GM12878 (cell line): ENCODE data around the gene RXFP3. TPM values are rescaled to one million over a fixed set of nuclear protein-coding genes. Genes with fewer than 3 reads are reported as not detected.

ENCODE experiments used
- BCLAF1 ChIP-seq: fragments of 450-650 bp; IDR thresholded peaks from 2 replicates; pipeline ENCODE4 v1.6.1; 2017; ENCODE audit warnings: antibody characterized with exemption, mild to moderate bottlenecking, moderate library complexity
- BHLHE40 ChIP-seq, 2 experiments: fragments of 450-650 bp in 1 of 2; IDR thresholded peaks; 2 replicates each; pipeline ENCODE4 v1.6.1; 2011 to 2017; ENCODE audit warnings: low read depth in 2 of 2, borderline replicate concordance in 1 of 2, improper control_type of control experiment in 1 of 2, low read length in 1 of 2, mild to moderate bottlenecking in 1 of 2
- CEBPB ChIP-seq, 2 experiments: fragments of 150-350 bp in 1 of 2; IDR thresholded peaks; 2 replicates each; pipeline ENCODE4 v1.6.1; 2012 to 2014; ENCODE audit warnings: low read depth in 2 of 2, low read length in 2 of 2, borderline replicate concordance in 1 of 2, inconsistent platforms in 1 of 2
- ELK1 ChIP-seq: IDR thresholded peaks from 2 replicates; pipeline ENCODE4 v1.6.1; 2012; ENCODE audit warnings: low read depth, low read length, improper control_type of control experiment
- ETV6 ChIP-seq, 2 experiments: fragments of 450-650 bp in 1 of 2; IDR thresholded peaks in 1 of 2; conservative IDR thresholded peaks in 1 of 2; 2 replicates each; pipeline ENCODE4 v1.6.1; 2014; ENCODE audit warnings: antibody characterized with exemption in 1 of 2, borderline replicate concordance in 1 of 2, low read depth in 1 of 2, mild to moderate bottlenecking in 1 of 2, moderate library complexity in 1 of 2
- FOXM1 ChIP-seq: IDR thresholded peaks from 2 replicates; pipeline ENCODE4 v1.6.1; 2012; ENCODE audit warnings: low read depth, mild to moderate bottlenecking, inconsistent platforms, low read length, moderate library complexity
- GABPA ChIP-seq: IDR thresholded peaks from 2 replicates; pipeline ENCODE4 v1.6.1; 2014; ENCODE audit warnings: antibody characterized with exemption, low read depth, mild to moderate bottlenecking, inconsistent platforms
- LARP7 ChIP-seq: fragments of 450-650 bp; IDR thresholded peaks from 2 replicates; pipeline ENCODE4 v1.6.1; 2017; ENCODE audit warnings: mild to moderate bottlenecking
- MEF2B ChIP-seq: fragments of 450-650 bp; IDR thresholded peaks from 2 replicates; pipeline ENCODE4 v1.6.1; 2018; ENCODE audit warnings: mild to moderate bottlenecking, moderate library complexity; ENCODE audit not compliant: partially characterized antibody, poor library complexity, severe bottlenecking
- MXI1 ChIP-seq: fragments of 150-350 bp; IDR thresholded peaks from 2 replicates; pipeline ENCODE4 v1.6.1; 2011; ENCODE audit warnings: low read depth, mild to moderate bottlenecking, inconsistent platforms, low read length, improper control_type of control experiment
- NFXL1 ChIP-seq: fragments of 450-650 bp; IDR thresholded peaks from 2 replicates; pipeline ENCODE4 v1.6.1; 2017; ENCODE audit warnings: antibody characterized with exemption, mild to moderate bottlenecking, borderline replicate concordance
- NFYA ChIP-seq: IDR thresholded peaks from 2 replicates; pipeline ENCODE4 v1.6.1; 2011; ENCODE audit warnings: low read depth, mild to moderate bottlenecking, low read length, improper control_type of control experiment, borderline replicate concordance
- NR2C2 ChIP-seq: IDR thresholded peaks from 2 replicates; pipeline ENCODE4 v1.6.1; 2011; ENCODE audit warnings: borderline replicate concordance, low read depth; ENCODE audit not compliant: control insufficient read depth, insufficient read length
- PAX5 ChIP-seq: IDR thresholded peaks from 2 replicates; pipeline ENCODE4 v1.6.1; 2011; ENCODE audit warnings: low read depth, low read length, borderline replicate concordance
- RAD21 ChIP-seq: IDR thresholded peaks from 2 replicates; pipeline ENCODE4 v1.6.1; 2011; ENCODE audit warnings: mild to moderate bottlenecking, low read depth, low read length, moderate library complexity; ENCODE audit not compliant: insufficient read depth
- RFX5 ChIP-seq: IDR thresholded peaks from 2 replicates; pipeline ENCODE4 v1.6.1; 2011; ENCODE audit warnings: low read depth, low read length, improper control_type of control experiment
- SMAD5 ChIP-seq: IDR thresholded peaks from 2 replicates; pipeline ENCODE4 v1.6.1; 2016; ENCODE audit warnings: antibody characterized with exemption, low read depth
- SUPT20H ChIP-seq: IDR thresholded peaks from 2 replicates; pipeline ENCODE4 v1.6.1; 2011; ENCODE audit warnings: low read depth, mild to moderate bottlenecking, low read length, moderate library complexity, borderline replicate concordance; ENCODE audit not compliant: control insufficient read depth
- YY1 ChIP-seq: IDR thresholded peaks from 2 replicates; pipeline ENCODE4 v1.6.1; 2011; ENCODE audit warnings: low read depth, mild to moderate bottlenecking, low read length
- ZNF592 ChIP-seq: fragments of 450-650 bp; IDR thresholded peaks from 2 replicates; pipeline ENCODE4 v1.6.1; 2017; ENCODE audit warnings: mild to moderate bottlenecking, moderate library complexity
- ZZZ3 ChIP-seq: IDR thresholded peaks from 2 replicates; pipeline ENCODE4 v1.6.1; 2011; ENCODE audit warnings: low read depth; ENCODE audit not compliant: control insufficient read depth, insufficient read length
- polyA plus RNA-seq, 11 experiments: library from polyadenylated mRNA; depleted of rRNA in 4 of 11; unstranded in 6 of 11; stranded (reverse) in 5 of 11; fragments of >200 nt; fragmentation: Nextera tagmentation in 4 of 11; fragmentation: Illumina TruSeq in 1 of 11; extraction: Ambion mirVana in 4 of 11; extraction: Trizol in 1 of 11; gene quantifications; 1 replicate in 1 of 11; 2 replicates in 10 of 11; pipeline versions ENCODE4 v1.2.1 to v1.2.3, GENCODE V29; 2011 to 2016; ENCODE audit warnings: inconsistent platforms in 2 of 11, missing spikeins in 2 of 11, low read depth in 1 of 11
- total RNA-seq, 4 experiments: library from RNA; depleted of rRNA in 3 of 4; stranded (reverse); fragments of >200 nt in 3 of 4; fragmentation: Illumina TruSeq in 1 of 4; extraction: Trizol in 1 of 4; gene quantifications; 2 replicates each; pipeline versions ENCODE4 v1.2.1 to v1.2.3, GENCODE V29; 2013 to 2021

The RXFP3 gene
- total and polyA plus RNA-seq, 10 of the 15 experiments (the other 5 are each of a cell fraction or from before 2014, with no cell fraction given), result 0.03 to 0.06 TPM; not detected in 8

- TF ChIP-seq ETV6 (conservative IDR thresholded peaks at IDR 0.05 in 1 of 2, IDR thresholded peaks at IDR 0.05 in 1 of 2; ENCODE audit: borderline replicate concordance in 1 of 2, low read depth in 1 of 2) (peak in 1 of 2 experiments; percentile 65; a peak in 1 of 4 replicates), RFX5 (no peak), PAX5 (peak; percentile 82), BHLHE40 (IDR thresholded peaks at IDR 0.05; ENCODE audit: borderline replicate concordance in 1 of 2, low read depth in 2 of 2, low read length in 1 of 2) (peak; percentile 57 to 64; a peak in 2 of 4 replicates), YY1 (peak; percentile 50; the same call in 1 of the 2 replicates), SMAD5 (no peak), RAD21 (peak; percentile 46), NFXL1 (no peak), NR2C2 (no peak), GABPA (peak; percentile 46; the same call in 1 of the 2 replicates), ELK1 (no peak), SUPT20H (no peak), MEF2B (peak; percentile 79), NFYA (no peak), ZNF592 (no peak), LARP7 (no peak), FOXM1 (peak; percentile 87), BCLAF1 (no peak), ZZZ3 (no peak), CEBPB (IDR thresholded peaks at IDR 0.05; ENCODE audit: borderline replicate concordance in 1 of 2, low read depth in 2 of 2, low read length in 2 of 2) (peak in 1 of 2 experiments; percentile 82; a peak in 1 of 4 replicates), MXI1 (no peak)
- TF ChIP-seq, all 136 proteins: peak for 59
Observed at GRCh38 chr5:33933723-33934169, 2.4 kb upstream of the RXFP3 start (continued).
